AG09309 (cell line): ENCODE results near the gene CRY1.

ENCODE experiments used
- DNase-seq: peaks from one replicate; pipeline ENCODE4 v3.0.0-alpha.2; 2010; ENCODE audit warnings: low read depth
- H3K4me3 ChIP-seq: 2 replicates; pipeline ENCODE4 v1.5.1; 2011; ENCODE audit warnings: mild to moderate bottlenecking, low read depth, low read length, moderate library complexity; ENCODE audit not compliant: control insufficient read depth
- CTCF ChIP-seq: IDR thresholded peaks from 2 replicates; pipeline ENCODE4 v1.5.1; 2011; ENCODE audit warnings: mild to moderate bottlenecking, low read depth, low read length, inconsistent platforms; ENCODE audit not compliant: insufficient read depth, control insufficient read depth; ENCODE audit errors: missing control alignments

CRY1 gene

DNA sequence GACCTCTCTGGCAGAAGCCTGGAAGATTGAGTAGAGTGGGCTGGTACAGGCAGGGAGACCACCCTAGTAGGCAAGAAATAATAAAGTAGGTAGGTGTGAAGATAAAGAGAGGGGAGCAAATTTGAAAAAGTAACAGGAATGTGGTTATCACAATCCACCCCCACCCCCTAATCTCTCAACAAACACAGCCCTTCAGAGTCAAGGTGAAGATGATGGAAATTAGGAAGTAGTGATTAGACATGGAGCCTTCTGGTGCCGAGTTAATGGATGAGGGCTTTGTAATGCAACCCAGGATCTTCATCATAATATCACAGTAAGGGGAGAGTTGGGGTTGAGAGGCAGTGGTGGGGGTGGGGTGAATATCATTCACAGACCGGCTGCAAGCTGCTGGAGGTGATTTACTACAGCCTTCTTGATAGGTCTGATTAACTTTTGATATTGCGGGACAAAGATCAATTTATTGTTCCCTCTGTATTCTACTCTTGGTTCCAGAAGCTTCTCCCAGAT is 29.2 kb upstream of the CRY1 start:
- no peak for TF ChIP-seq CTCF
- no peak for DNase-seq

DNA sequence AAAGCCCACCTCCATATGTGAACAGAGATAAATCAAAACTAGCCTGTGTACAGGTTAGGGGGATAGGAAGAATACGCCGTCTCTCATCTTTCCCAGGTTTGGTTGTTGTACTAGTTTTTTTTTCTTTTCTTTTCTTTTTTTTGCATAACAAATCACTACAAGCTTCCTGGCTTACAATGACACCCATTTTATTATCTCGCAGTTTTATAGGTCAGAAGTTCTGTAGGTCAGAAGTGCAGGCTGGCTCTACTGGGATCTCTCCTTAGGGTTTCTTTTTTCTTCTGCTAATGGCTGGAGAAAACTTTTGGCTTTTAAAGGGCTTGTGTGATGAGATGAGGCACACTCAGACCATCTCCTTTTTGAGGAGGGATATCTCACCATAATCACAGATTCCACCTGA is 25.7 kb upstream of the CRY1 start:
- no peak for TF ChIP-seq CTCF
- H3K4me3 ChIP-seq, result no peak overlapping the region
- no peak for DNase-seq

More for the DNA sequence above, 29.2 kb upstream of the CRY1 start:
- no peak overlapping the region for H3K4me3 ChIP-seq

- no peak for DNase-seq
- TF ChIP-seq CTCF, result no peak
Measured at GRCh38 chr12:107118624-107119023, 25.3 kb upstream of the CRY1 start.

GRCh38 chr12:107115119-107115518 is 21.8 kb upstream of the CRY1 start:
- DNase-seq, result no peak
- H3K4me3 ChIP-seq, result no peak overlapping the region
- no peak for TF ChIP-seq CTCF

More at GRCh38 chr12:107118624-107119023, 25.3 kb upstream of the CRY1 start:
- no peak overlapping the region for H3K4me3 ChIP-seq

DNA sequence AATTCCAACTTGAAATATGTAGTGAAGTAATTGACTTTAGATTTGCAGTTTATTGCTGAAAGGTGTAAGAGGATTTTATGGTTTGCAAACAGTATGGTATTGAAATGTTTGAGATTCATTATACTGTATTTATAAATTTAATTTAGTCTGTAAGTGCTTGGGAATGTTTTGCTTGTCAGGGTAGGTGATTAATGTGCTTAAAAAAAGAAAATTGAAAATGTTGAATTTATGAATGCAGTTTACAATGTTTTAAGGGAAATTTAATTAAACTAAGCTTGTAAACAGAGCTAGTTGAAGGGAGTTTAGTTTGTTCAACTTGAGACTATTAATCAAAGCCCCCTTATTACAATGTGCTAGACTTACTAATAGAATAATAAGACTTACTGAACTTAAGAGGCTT is 18.0 kb upstream of the CRY1 start:
- TF ChIP-seq CTCF, result no peak
- H3K4me3 ChIP-seq, result no peak overlapping the region
- DNase-seq, result no peak

DNA sequence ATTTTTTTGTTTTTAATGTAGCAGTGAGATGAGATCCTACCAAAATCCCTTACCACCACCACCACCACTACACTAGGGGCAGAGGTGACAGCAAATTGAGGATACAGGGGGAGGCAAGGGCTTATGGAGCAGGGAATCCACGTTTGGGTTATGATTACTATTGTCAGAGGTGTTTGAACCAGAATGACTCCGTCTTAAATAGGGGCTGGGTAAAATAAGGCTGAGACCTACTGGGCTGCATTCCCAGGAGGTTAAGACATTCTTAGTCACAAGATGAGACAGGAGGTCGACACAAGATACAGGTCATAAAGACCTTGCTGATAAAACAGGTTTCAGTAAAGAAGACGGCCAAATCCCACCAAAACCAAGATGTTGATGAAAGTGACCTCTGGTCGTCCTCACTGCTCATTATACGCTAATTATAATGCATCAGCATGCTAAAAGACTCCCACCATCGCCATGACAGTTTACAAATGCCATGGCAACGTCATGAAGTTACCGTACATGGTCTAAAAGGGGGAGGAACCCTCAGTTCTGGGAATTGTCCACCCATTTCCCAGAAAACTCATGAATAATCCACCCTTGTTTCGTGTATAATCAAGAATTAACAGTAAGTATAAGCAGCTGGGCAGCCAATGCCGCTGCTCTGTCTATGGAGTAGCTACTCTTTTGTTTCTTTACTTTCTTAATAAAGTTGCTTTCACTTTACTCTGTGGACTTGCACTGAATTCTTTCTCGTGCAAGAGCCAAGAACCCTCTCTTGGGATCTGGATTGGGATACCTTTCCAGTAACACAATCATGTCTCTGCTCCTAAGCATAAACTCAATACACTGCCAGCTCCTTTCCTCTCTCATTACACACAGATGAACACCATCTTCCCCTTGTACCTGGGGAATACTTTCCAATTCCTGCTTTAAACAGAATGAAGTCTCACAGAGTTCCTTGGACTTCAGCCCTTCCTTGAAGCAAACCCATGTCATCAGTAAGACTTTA is 16.7 kb upstream of the CRY1 start:
- no peak for TF ChIP-seq CTCF
- no peak overlapping the region for H3K4me3 ChIP-seq
- no peak for DNase-seq
